ENCODE results near the gene C11orf68. TPM values are rescaled to one million over a fixed set of nuclear protein-coding genes. Genes with fewer than 3 reads are reported as not detected.

C11orf68 gene
- total and polyA plus RNA-seq, 10 of the 15 experiments (the other 5 are each of a cell fraction or from before 2014, with no cell fraction given): 3.0 to 25.4 (median 16.7) TPM

DNA sequence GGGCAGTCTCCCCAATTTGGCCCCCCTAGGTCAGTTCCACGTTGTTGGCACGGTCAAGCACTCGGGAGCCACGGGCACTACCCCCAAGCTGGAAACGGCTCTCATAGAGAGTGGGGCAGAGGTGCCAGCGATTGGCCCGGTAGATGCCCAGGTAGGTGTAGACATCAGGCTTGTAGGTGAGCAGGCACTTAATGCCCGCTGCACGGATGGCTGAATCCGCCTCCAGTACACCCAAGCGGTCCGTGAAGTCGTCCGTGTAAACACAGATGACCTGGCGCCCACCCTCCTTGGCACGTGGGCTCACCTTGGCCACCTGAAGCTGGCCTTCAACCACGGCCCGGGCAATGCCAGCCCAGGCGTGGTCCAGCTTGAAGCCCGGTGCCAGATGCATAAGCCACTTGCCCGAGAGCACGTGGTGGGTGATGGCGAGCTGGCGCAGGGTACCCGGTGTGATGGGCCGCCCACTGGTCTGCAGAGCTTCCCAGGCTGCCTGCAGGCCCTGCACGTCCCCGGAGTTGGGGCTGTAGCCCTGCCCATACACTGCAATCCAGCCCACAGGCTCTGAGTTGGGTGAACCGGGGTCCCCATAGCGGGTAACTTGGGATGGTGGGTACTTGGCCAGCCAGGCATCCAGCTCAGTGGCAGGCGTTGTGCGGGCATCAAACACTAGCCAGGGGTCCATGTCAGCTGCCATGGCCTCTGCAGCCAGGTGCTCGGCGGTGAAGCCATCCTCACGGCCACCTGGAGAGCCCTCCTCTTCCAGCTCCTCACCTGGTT is 1.2 kb downstream of the C11orf68 start:
- BruUV-seq (replicated peaks): no TSS peak
- TF ChIP-seq, protein P1, sequence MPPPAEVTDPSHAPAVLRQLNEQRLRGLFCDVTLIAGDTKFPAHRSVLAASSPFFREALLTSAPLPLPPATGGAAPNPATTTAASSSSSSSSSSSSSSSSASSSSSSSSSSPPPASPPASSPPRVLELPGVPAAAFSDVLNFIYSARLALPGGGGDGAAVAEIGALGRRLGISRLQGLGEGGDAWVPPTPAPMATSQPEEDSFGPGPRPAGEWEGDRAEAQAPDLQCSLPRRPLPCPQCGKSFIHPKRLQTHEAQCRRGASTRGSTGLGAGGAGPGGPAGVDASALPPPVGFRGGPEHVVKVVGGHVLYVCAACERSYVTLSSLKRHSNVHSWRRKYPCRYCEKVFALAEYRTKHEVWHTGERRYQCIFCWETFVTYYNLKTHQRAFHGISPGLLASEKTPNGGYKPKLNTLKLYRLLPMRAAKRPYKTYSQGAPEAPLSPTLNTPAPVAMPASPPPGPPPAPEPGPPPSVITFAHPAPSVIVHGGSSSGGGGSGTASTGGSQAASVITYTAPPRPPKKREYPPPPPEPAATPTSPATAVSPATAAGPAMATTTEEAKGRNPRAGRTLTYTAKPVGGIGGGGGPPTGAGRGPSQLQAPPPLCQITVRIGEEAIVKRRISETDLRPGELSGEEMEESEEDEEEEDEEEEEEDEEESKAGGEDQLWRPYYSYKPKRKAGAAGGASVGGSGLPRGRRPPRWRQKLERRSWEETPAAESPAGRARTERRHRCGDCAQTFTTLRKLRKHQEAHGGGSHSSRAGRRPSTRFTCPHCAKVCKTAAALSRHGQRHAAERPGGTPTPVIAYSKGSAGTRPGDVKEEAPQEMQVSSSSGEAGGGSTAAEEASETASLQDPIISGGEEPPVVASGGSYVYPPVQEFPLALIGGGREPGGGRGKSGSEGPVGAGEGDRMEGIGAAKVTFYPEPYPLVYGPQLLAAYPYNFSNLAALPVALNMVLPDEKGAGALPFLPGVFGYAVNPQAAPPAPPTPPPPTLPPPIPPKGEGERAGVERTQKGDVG (CRISPR knock-in tag; IDR thresholded peaks at IDR 0.05): 0 out of 2 replicates have a peak, but pooled peaks have one; percentile 19
- TF ChIP-seq KLF5 (IDR thresholded peaks at IDR 0.05; ENCODE audit: partially characterized antibody): no peak
- 0 out of 4 replicates have a peak, but pooled peaks of 1 of the 2 experiments have one; percentile 3 for TF ChIP-seq SRF (IDR thresholded peaks at IDR 0.05; ENCODE audit: low read depth in 2 of 2, low read length in 2 of 2)
- peak; percentile 54 for TF ChIP-seq POLR2A (IDR thresholded peaks at IDR 0.05; ENCODE audit: low read depth, low read length)
- POLR2A ChIA-PET: interaction anchor here (0.6 to 2.5 kb wide), 8 partner anchors 16 to 351 kb away, joined by 3 to 17 read pairs (median 6); partner anchors contain the start of genes CCDC85B, FIBP and FOSL1
- ATAC-seq: no peak
- SMC1A ChIA-PET (ENCODE audit: uncharacterized antibody, unreplicated experiment): interaction anchor here (0.7 to 1.7 kb wide), 3 partner anchors 19 to 28 kb away, joined by 3 to 6 read pairs (median 5); no protein-coding TSS in a partner anchor
- no peak for DNase-seq (ENCODE audit: low read depth, low spot score)
- no peaks in the 10 kb centered on the region for H3K27me3 ChIP-seq (replicated peaks in 1 of 2; ENCODE audit: control insufficient read depth in 2 of 2, insufficient read depth in 2 of 2, low read length in 1 of 2)
- RAD21 ChIA-PET (ENCODE audit: unreplicated experiment): interaction anchor here (1.0 to 1.1 kb wide), 3 partner anchors 24 to 58 kb away, joined by 3 to 4 read pairs (median 4); partner anchors contain the start of genes CCDC85B and MUS81
- in situ Hi-C loops (cut with MboI) (no loop called here), intact Hi-C loops (cut with micrococcal nuclease; ENCODE audit: unreplicated experiment) (loop anchor here (2.0 kb wide), 1 partner anchor 43 kb away; the partner anchor contains the start of gene SART1)
- H3K9me3 ChIP-seq (replicated peaks; ENCODE audit: control insufficient read depth, insufficient read depth, low read length): no peaks in the 10 kb centered on the region
- H3K79me2 ChIP-seq (ENCODE audit: control insufficient read depth, insufficient read depth, low read length): peaks cover 34% of the 10 kb centered on the region
- H3K36me3 ChIP-seq (ENCODE audit: control insufficient read depth in 2 of 2, insufficient read depth in 2 of 2, low read length in 1 of 2): no peaks in the 10 kb centered on the region; a peak in 2 of 4 replicates
- FAIRE-seq: no peak
- H2AFZ ChIP-seq (ENCODE audit: control insufficient read depth, low read depth, low read length): no peak overlapping the region
- H3K4me3 ChIP-seq: peak overlapping the region; percentile 82
- peak overlapping the region; percentile 91 for H3K27ac ChIP-seq (ENCODE audit: control insufficient read depth, insufficient read depth)
- H3K9ac ChIP-seq (ENCODE audit: control insufficient read depth, insufficient read depth, low read length): peak overlapping the region; percentile 99
- WGBS (ENCODE audit: insufficient coverage, insufficient replicate concordance, low lambda C conversion rate, missing lambda C conversion rate): 92% methylated on average over 35 of the region's 35 CpGs
- peak overlapping the region; percentile 87 for H3K4me2 ChIP-seq (ENCODE audit: control insufficient read depth, insufficient read depth)
- H4K20me1 ChIP-seq (ENCODE audit: control insufficient read depth, insufficient read depth): no peaks in the 10 kb centered on the region
- CTCF ChIA-PET: interaction anchor here (0.7 to 2.1 kb wide), 9 partner anchors 11 to 206 kb away, joined by 3 to 9 read pairs (median 4); partner anchors contain the start of genes CCDC85B and KAT5
- peaks cover 30% of the 10 kb centered on the region for H3K4me1 ChIP-seq (ENCODE audit: control insufficient read depth, insufficient read depth, low read length)

Data from GM12878 (cell line).